Loucy (cell line): ENCODE results near the gene DPP4.

Experiments
- H2AFZ ChIP-seq: fragments of 200-600 bp; sonication (generic); 2 replicates; pipeline ENCODE4 v1.6.0; 2016; ENCODE audit warnings: antibody characterized with exemption, mild to moderate bottlenecking, low read length, moderate library complexity
- H3F3A ChIP-seq: fragments of 200-600 bp; 2 replicates; pipeline ENCODE4 v1.6.0; 2016; ENCODE audit warnings: antibody characterized with exemption, low read depth, mild to moderate bottlenecking
- H3K27me3 ChIP-seq: fragments of 200-600 bp; sonication (generic); 2 replicates; pipeline ENCODE4 v1.6.1; 2014; ENCODE audit warnings: low read length, mild to moderate bottlenecking; ENCODE audit not compliant: insufficient read depth, poor library complexity, severe bottlenecking
- H3K36me3 ChIP-seq: fragments of 200-600 bp; sonication (generic); 2 replicates; pipeline ENCODE4 v1.6.1; 2016; ENCODE audit warnings: low read length; ENCODE audit not compliant: insufficient read depth
- H3K4me1 ChIP-seq: fragments of 200-600 bp; sonication (generic); 2 replicates; pipeline ENCODE4 v1.5.1; 2014; ENCODE audit warnings: low read length, mild to moderate bottlenecking; ENCODE audit not compliant: insufficient read depth, poor library complexity, severe bottlenecking
- H3K4me2 ChIP-seq: fragments of 200-600 bp; sonication (generic); 2 replicates; pipeline ENCODE4 v1.6.0; 2014; ENCODE audit warnings: antibody characterized with exemption, low read length, low read depth, mild to moderate bottlenecking; ENCODE audit not compliant: poor library complexity, severe bottlenecking
- H3K4me3 ChIP-seq: fragments of 200-600 bp; sonication (generic); 2 replicates; pipeline ENCODE4 v1.5.1; 2014; ENCODE audit warnings: low read length, mild to moderate bottlenecking, mixed read lengths; ENCODE audit not compliant: poor library complexity, severe bottlenecking
- H3K79me2 ChIP-seq: fragments of 200-600 bp; sonication (generic); 2 replicates; pipeline ENCODE4 v1.6.1; 2014; ENCODE audit warnings: low read length; ENCODE audit not compliant: insufficient read depth
- H3K9ac ChIP-seq: fragments of 200-600 bp; sonication (generic); 2 replicates; pipeline ENCODE4 v1.6.0; 2014; ENCODE audit warnings: mild to moderate bottlenecking, low read depth, low read length, moderate library complexity; ENCODE audit not compliant: poor library complexity, severe bottlenecking
- H3K9me2 ChIP-seq: fragments of 200-600 bp; sonication (generic); replicated peaks from 2 replicates; pipeline ENCODE4 v1.6.1; 2016; ENCODE audit warnings: low read depth, low read length, mixed read lengths
- H3K9me3 ChIP-seq: fragments of 200-600 bp; sonication (generic); 2 replicates; pipeline ENCODE4 v1.6.1; 2014; ENCODE audit warnings: mild to moderate bottlenecking, antibody characterized with exemption, low read length, low read depth; ENCODE audit not compliant: insufficient read depth
- H4K20me1 ChIP-seq: fragments of 200-600 bp; sonication (generic); 2 replicates; pipeline ENCODE4 v1.6.0; 2014; ENCODE audit warnings: antibody characterized with exemption, low read length, mild to moderate bottlenecking; ENCODE audit not compliant: insufficient read depth, poor library complexity, severe bottlenecking
- EZH2phosphoT487 ChIP-seq: fragments of 200-600 bp; IDR thresholded peaks from 2 replicates; pipeline ENCODE4 v1.6.1; 2018; ENCODE audit warnings: antibody characterized with exemption, mild to moderate bottlenecking, moderate library complexity, borderline replicate concordance
- TF ChIP-seq, protein P1 (sequence below): fragments of 200-600 bp; sonication (generic); conservative IDR thresholded peaks from 2 replicates; pipeline ENCODE4 v1.5.1; 2014; ENCODE audit warnings: mild to moderate bottlenecking, antibody characterized with exemption, low read length

The DPP4 gene

DNA sequence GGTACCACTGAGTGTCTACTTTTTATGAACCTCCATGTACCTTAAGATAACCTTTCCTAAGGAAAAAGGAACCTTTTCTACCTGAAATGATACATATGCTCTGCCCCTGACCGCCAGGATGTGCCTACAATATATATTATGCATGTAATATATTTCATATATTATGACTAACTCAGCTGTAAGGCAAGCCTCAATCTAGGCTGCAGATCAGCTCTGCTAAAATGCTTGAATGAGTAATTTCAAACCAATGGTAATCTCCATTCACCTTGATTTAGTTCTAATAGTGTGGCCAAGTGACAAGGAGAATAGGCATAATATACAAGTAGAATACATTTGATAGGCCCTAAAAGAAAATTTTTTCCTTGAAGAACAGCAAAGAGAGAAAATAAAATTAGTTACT is 101.8 kb downstream of the DPP4 start:
- H3K27me3 ChIP-seq = no peaks in the 10 kb centered on the region
- H4K20me1 ChIP-seq = no peaks in the 10 kb centered on the region
- TF ChIP-seq EZH2phosphoT487 = no peak
- TF ChIP-seq, protein P1, sequence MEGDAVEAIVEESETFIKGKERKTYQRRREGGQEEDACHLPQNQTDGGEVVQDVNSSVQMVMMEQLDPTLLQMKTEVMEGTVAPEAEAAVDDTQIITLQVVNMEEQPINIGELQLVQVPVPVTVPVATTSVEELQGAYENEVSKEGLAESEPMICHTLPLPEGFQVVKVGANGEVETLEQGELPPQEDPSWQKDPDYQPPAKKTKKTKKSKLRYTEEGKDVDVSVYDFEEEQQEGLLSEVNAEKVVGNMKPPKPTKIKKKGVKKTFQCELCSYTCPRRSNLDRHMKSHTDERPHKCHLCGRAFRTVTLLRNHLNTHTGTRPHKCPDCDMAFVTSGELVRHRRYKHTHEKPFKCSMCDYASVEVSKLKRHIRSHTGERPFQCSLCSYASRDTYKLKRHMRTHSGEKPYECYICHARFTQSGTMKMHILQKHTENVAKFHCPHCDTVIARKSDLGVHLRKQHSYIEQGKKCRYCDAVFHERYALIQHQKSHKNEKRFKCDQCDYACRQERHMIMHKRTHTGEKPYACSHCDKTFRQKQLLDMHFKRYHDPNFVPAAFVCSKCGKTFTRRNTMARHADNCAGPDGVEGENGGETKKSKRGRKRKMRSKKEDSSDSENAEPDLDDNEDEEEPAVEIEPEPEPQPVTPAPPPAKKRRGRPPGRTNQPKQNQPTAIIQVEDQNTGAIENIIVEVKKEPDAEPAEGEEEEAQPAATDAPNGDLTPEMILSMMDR = no peak
- H3K79me2 ChIP-seq = no peaks in the 10 kb centered on the region
- H3K9ac ChIP-seq = no peak overlapping the region
- no peaks in the 10 kb centered on the region for H3K36me3 ChIP-seq
- no peak overlapping the region for H3K4me3 ChIP-seq
- H3K4me2 ChIP-seq = no peak overlapping the region
- no peaks in the 10 kb centered on the region for H3K9me2 ChIP-seq
- no peak overlapping the region for H2AFZ ChIP-seq
- H3K4me1 ChIP-seq = no peaks in the 10 kb centered on the region
- H3F3A ChIP-seq = no peaks in the 10 kb centered on the region
- H3K9me3 ChIP-seq = no peaks in the 10 kb centered on the region

DNA sequence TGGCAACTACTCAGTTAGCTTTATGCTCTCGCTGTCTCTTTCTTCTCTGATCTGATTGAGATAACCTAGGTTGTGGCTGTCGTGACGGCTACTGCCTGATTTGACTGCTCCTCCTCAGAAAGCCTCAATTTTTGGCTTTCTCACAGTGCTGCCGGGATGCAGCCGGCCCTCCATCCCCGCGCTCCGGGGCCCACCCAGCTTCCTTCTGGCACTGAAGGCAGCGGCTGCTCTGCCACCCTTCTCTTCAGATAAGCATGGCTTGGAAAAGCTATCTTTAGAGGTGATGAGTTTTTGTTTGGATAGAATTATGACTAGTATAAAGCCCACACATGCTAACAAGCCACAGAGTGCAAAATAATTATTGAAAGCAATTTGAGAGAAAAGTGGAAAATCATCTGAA is 102.5 kb downstream of the DPP4 start:
- Histone ChIP-seq H2AFZ (no peak overlapping the region), H3K4me2 (no peak overlapping the region), H3K36me3 (no peaks in the 10 kb centered on the region), H3K27me3 (no peaks in the 10 kb centered on the region), H3K79me2 (no peaks in the 10 kb centered on the region), H3K9me3 (no peaks in the 10 kb centered on the region), H4K20me1 (no peaks in the 10 kb centered on the region), H3F3A (no peaks in the 10 kb centered on the region), H3K4me3 (no peak overlapping the region), H3K9ac (no peak overlapping the region), H3K9me2 (no peaks in the 10 kb centered on the region), H3K4me1 (no peaks in the 10 kb centered on the region)
- no peak for TF ChIP-seq EZH2phosphoT487
- TF ChIP-seq, protein P1 = no peak

DNA sequence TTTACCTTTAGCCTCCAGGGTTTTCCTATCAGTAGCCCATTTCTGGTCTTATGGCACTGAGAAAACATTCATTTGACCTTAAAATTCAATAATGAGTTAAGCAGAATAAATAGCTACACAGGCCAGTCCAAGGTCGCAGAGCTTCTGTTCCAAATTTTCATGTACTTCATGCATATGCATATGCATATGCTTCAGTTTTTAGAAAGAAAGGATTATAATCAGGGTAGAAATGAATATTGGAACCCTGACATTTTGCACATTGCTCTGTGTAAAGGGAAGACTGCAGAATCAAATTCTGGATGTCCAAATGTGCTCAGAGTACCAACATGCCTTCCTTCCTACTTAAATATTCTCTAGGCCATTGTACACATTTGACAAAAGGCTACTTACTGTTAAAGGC is 104.9 kb downstream of the DPP4 start:
- Histone ChIP-seq H3K36me3 (no peaks in the 10 kb centered on the region), H2AFZ (no peak overlapping the region), H3K9me3 (no peaks in the 10 kb centered on the region), H3K79me2 (no peaks in the 10 kb centered on the region), H3K9ac (no peak overlapping the region), H3K4me3 (no peak overlapping the region), H3K9me2 (no peaks in the 10 kb centered on the region), H3K4me2 (no peak overlapping the region), H3K4me1 (no peaks in the 10 kb centered on the region), H4K20me1 (no peaks in the 10 kb centered on the region), H3F3A (no peaks in the 10 kb centered on the region), H3K27me3 (no peaks in the 10 kb centered on the region)
- no peak for TF ChIP-seq EZH2phosphoT487
- TF ChIP-seq, protein P1 = no peak
